ENCODE data around the gene LRAT.

The LRAT gene

DNA sequence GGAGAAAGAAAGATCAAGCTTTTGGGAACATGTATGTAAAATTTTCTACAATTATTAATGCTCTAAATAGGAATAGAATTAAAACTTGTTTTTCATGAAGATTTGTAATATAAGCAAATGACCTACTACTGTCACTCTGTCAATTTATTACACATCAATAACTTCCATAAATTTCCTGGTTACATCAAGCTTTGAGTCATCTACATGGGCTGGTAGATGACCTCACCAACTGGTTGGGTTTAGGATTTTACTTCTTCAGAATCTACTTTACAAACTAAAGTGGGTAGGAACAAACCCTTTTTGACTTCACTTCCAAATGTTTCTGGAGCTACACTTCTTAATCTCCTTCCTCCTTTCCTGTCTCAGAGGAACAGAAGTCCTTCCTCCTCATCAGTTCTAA lies 12.0 kb upstream of the LRAT start:
- no peaks in the 10 kb centered on the region for H3K9me3 ChIP-seq (ENCODE audit: insufficient read depth, low read depth, low read length)
- H3K4me3 ChIP-seq (ENCODE audit: low read length): no peak overlapping the region
- H3K27me3 ChIP-seq (ENCODE audit: insufficient read depth, low read length): no peaks in the 10 kb centered on the region
- H3K4me1 ChIP-seq (ENCODE audit: insufficient read depth, low read length): peaks cover 3% of the 10 kb centered on the region; the same call in 1 of the 2 replicates
- H3K36me3 ChIP-seq (ENCODE audit: insufficient read depth, low read length): no peaks in the 10 kb centered on the region
- H3K9ac ChIP-seq (ENCODE audit: low read depth, low read length): no peak overlapping the region
- no peak overlapping the region for H3K27ac ChIP-seq (ENCODE audit: low read depth, low read length)

DNA sequence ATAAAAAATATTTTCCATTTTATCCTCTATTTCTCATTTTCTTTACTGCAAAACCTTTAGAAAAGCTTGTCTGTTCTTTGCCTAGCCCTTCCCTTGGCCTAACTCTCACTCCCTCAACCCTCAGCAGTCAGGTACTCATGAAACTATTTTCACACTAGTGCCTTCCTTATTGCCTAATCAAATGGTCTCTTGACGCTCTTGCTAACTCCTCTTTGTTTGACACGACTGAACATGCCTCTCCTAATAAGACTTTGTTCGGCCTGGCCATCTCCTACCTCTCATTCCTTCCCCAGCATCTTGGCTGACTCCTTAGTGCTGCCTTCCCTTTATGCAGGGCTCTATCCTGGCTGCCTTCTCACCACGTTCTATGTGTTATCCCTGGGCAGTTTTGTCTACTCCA lies 11.1 kb upstream of the LRAT start:
- Histone ChIP-seq H3K4me1 (ENCODE audit: insufficient read depth, low read length) (peaks cover 3% of the 10 kb centered on the region; the same call in 1 of the 2 replicates), H3K27ac (ENCODE audit: low read depth, low read length) (no peak overlapping the region), H3K9ac (ENCODE audit: low read depth, low read length) (no peak overlapping the region), H3K9me3 (ENCODE audit: insufficient read depth, low read depth, low read length) (no peaks in the 10 kb centered on the region), H3K27me3 (ENCODE audit: insufficient read depth, low read length) (no peaks in the 10 kb centered on the region), H3K4me3 (ENCODE audit: low read length) (no peak overlapping the region), H3K36me3 (ENCODE audit: insufficient read depth, low read length) (no peaks in the 10 kb centered on the region)
- WGBS: 89% methylated on average over 4 of the region's 4 CpGs

GRCh38 chr4:154736770-154737169 lies 7.0 kb upstream of the LRAT start:
- no peak overlapping the region for H3K4me3 ChIP-seq (ENCODE audit: low read length)
- H3K27ac ChIP-seq (ENCODE audit: low read depth, low read length): no peak overlapping the region
- no peak overlapping the region for H3K9ac ChIP-seq (ENCODE audit: low read depth, low read length)
- peaks cover 41% of the 10 kb centered on the region for H3K4me1 ChIP-seq (ENCODE audit: insufficient read depth, low read length)
- WGBS: 96% methylated on average over 1 of the region's 1 CpG
- H3K27me3 ChIP-seq (ENCODE audit: insufficient read depth, low read length): peaks cover 27% of the 10 kb centered on the region
- no peaks in the 10 kb centered on the region for H3K9me3 ChIP-seq (ENCODE audit: insufficient read depth, low read depth, low read length)
- no peaks in the 10 kb centered on the region for H3K36me3 ChIP-seq (ENCODE audit: insufficient read depth, low read length)

- 25% methylated on average over 2 of the region's 2 CpGs for WGBS
- H3K9me3 ChIP-seq (ENCODE audit: insufficient read depth, low read depth, low read length): no peaks in the 10 kb centered on the region
- no peak overlapping the region for H3K4me3 ChIP-seq (ENCODE audit: low read length)
- H3K27ac ChIP-seq (ENCODE audit: low read depth, low read length): peak overlapping the region; percentile 72; the same call in 1 of the 2 replicates
- no peaks in the 10 kb centered on the region for H3K36me3 ChIP-seq (ENCODE audit: insufficient read depth, low read length)
- H3K9ac ChIP-seq (ENCODE audit: low read depth, low read length): no peak overlapping the region
- peaks cover 40% of the 10 kb centered on the region for H3K4me1 ChIP-seq (ENCODE audit: insufficient read depth, low read length)
- peaks cover 43% of the 10 kb centered on the region for H3K27me3 ChIP-seq (ENCODE audit: insufficient read depth, low read length)
Measured at GRCh38 chr4:154738426-154738825, 5.4 kb upstream of the LRAT start.

- peaks cover 49% of the 10 kb centered on the region for H3K27me3 ChIP-seq (ENCODE audit: insufficient read depth, low read length)
- peaks cover 40% of the 10 kb centered on the region for H3K4me1 ChIP-seq (ENCODE audit: insufficient read depth, low read length)
- H3K36me3 ChIP-seq (ENCODE audit: insufficient read depth, low read length): no peaks in the 10 kb centered on the region
- H3K4me3 ChIP-seq (ENCODE audit: low read length): no peak overlapping the region
- H3K27ac ChIP-seq (ENCODE audit: low read depth, low read length): peak overlapping the region; percentile 72; the same call in 1 of the 2 replicates
- no peak overlapping the region for H3K9ac ChIP-seq (ENCODE audit: low read depth, low read length)
- no peaks in the 10 kb centered on the region for H3K9me3 ChIP-seq (ENCODE audit: insufficient read depth, low read depth, low read length)
Measured at GRCh38 chr4:154739111-154739510, 4.7 kb upstream of the LRAT start.

DNA sequence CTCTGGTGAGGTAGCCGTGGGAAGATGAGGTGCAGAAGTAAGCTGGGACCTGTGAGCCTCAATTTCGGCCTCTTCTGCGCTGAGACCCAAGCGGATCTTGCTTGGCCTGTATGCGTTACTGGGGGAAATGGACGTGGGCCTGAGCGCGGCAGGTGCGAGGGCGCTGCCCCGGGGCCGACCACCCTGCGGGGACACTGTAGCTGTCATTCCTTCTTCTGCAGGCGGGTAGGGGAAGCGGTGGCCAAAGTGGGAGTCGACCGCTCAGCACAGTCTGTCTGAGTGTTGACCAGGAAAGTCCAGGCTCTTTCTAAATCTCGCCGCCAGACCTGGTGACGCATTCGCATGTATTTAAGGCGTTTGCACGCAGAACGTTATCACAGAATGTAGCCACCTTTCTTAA lies 3.3 kb upstream of the LRAT start:
- 23% methylated on average over 24 of the region's 24 CpGs for WGBS
- H3K4me1 ChIP-seq (ENCODE audit: insufficient read depth, low read length): peaks cover 40% of the 10 kb centered on the region
- H3K36me3 ChIP-seq (ENCODE audit: insufficient read depth, low read length): no peaks in the 10 kb centered on the region
- peak overlapping the region; percentile 45 for H3K4me3 ChIP-seq (ENCODE audit: low read length)
- H3K27ac ChIP-seq (ENCODE audit: low read depth, low read length): peak overlapping the region; percentile 63; the same call in 1 of the 2 replicates
- H3K27me3 ChIP-seq (ENCODE audit: insufficient read depth, low read length): peaks cover 62% of the 10 kb centered on the region
- H3K9me3 ChIP-seq (ENCODE audit: insufficient read depth, low read depth, low read length): no peaks in the 10 kb centered on the region
- H3K9ac ChIP-seq (ENCODE audit: low read depth, low read length): no peak overlapping the region

GRCh38 chr4:154741131-154741665 lies 2.6 kb upstream of the LRAT start:
- no peaks in the 10 kb centered on the region for H3K36me3 ChIP-seq (ENCODE audit: insufficient read depth, low read length)
- H3K4me3 ChIP-seq (ENCODE audit: low read length): peak overlapping the region; percentile 45
- H3K27ac ChIP-seq (ENCODE audit: low read depth, low read length): peak overlapping the region; percentile 63; the same call in 1 of the 2 replicates
- H3K27me3 ChIP-seq (ENCODE audit: insufficient read depth, low read length): peaks cover 70% of the 10 kb centered on the region
- 2% methylated on average over 20 of the region's 20 CpGs for WGBS
- no peaks in the 10 kb centered on the region for H3K9me3 ChIP-seq (ENCODE audit: insufficient read depth, low read depth, low read length)
- no peak overlapping the region for H3K9ac ChIP-seq (ENCODE audit: low read depth, low read length)
- H3K4me1 ChIP-seq (ENCODE audit: insufficient read depth, low read length): peaks cover 40% of the 10 kb centered on the region

DNA sequence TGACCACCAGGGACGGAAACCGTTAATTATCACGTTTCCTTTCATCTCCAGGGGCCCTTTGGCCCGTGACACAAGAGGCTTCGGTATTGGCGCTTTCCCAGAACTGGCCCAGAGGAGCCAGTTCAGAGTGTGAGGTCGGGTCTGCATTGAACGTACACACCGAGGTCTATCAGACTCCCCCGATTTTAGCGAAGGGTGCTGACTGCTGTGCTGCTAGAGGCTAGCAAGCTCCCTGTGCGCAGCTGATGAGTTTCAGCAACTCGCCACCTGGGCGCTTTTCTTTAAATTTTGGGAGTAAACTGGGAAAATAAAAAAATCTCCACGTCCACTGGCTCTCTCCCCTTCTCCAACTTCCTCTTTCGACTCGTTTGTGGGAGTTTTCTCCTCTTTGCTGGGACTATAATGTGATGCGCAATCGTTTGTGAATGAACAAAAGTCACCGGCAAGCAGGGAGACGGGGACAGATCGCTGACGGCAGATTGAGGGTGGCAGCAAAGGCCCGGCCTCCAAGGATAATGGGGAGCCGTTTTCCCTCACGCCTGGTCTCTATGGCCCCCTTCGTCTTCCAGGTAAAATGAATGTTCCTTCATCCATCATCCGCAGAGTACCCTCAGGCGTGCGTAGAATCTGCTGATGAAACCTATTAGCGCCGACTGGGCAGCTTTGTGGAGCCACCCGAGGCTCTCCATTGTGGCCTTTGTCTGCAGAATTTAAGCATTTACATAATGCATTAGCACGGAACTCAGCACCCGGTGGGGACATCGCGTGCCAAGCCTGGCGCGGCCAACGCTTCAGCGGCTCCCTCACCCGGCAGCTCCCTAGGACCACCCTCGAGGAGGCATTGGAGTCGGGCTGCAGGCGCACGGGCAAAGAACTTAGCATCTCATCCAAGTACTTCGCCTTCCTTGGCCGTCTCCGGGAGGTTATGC lies 1.6 kb upstream of the LRAT start:
- Histone ChIP-seq H3K27me3 (ENCODE audit: insufficient read depth, low read length) (peaks cover 76% of the 10 kb centered on the region), H3K27ac (ENCODE audit: low read depth, low read length) (peak overlapping the region; percentile 75; the same call in 1 of the 2 replicates), H3K4me3 (ENCODE audit: low read length) (peak overlapping the region; percentile 45), H3K4me1 (ENCODE audit: insufficient read depth, low read length) (peaks cover 49% of the 10 kb centered on the region), H3K9ac (ENCODE audit: low read depth, low read length) (peak overlapping the region; percentile 11; the same call in 1 of the 2 replicates), H3K9me3 (ENCODE audit: insufficient read depth, low read depth, low read length) (no peaks in the 10 kb centered on the region), H3K36me3 (ENCODE audit: insufficient read depth, low read length) (no peaks in the 10 kb centered on the region)
- under 1% methylated on average over 41 of the region's 49 CpGs for WGBS

DNA sequence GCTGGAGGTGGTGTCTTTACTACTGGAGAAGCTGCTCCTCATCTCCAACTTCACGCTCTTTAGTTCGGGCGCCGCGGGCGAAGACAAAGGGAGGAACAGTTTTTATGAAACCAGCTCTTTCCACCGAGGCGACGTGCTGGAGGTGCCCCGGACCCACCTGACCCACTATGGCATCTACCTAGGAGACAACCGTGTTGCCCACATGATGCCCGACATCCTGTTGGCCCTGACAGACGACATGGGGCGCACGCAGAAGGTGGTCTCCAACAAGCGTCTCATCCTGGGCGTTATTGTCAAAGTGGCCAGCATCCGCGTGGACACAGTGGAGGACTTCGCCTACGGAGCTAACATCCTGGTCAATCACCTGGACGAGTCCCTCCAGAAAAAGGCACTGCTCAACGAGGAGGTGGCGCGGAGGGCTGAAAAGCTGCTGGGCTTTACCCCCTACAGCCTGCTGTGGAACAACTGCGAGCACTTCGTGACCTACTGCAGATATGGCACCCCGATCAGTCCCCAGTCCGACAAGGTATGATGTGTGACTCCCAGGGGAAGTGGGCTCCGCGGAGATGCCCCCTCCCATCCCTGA lies 634 bp downstream of the LRAT start:
- Histone ChIP-seq H3K9ac (ENCODE audit: low read depth, low read length) (peak overlapping the region; percentile 64; the same call in 1 of the 2 replicates), H3K9me3 (ENCODE audit: insufficient read depth, low read depth, low read length) (no peaks in the 10 kb centered on the region), H3K27me3 (ENCODE audit: insufficient read depth, low read length) (peaks cover 73% of the 10 kb centered on the region), H3K4me1 (ENCODE audit: insufficient read depth, low read length) (peaks cover 34% of the 10 kb centered on the region), H3K36me3 (ENCODE audit: insufficient read depth, low read length) (peaks cover 7% of the 10 kb centered on the region; the same call in 1 of the 2 replicates), H3K27ac (ENCODE audit: low read depth, low read length) (no peak overlapping the region; the same call in 1 of the 2 replicates), H3K4me3 (ENCODE audit: low read length) (peak overlapping the region; percentile 70)
- WGBS: under 1% methylated on average over 31 of the region's 31 CpGs

GRCh38 chr4:154757713-154758112 lies 13.9 kb downstream of the LRAT start:
- H3K9ac ChIP-seq (ENCODE audit: low read depth, low read length): no peak overlapping the region
- no peaks in the 10 kb centered on the region for H3K36me3 ChIP-seq (ENCODE audit: insufficient read depth, low read length)
- H3K4me3 ChIP-seq (ENCODE audit: low read length): no peak overlapping the region
- no peaks in the 10 kb centered on the region for H3K9me3 ChIP-seq (ENCODE audit: insufficient read depth, low read depth, low read length)
- 91% methylated on average over 6 of the region's 6 CpGs for WGBS
- no peaks in the 10 kb centered on the region for H3K27me3 ChIP-seq (ENCODE audit: insufficient read depth, low read length)
- H3K27ac ChIP-seq (ENCODE audit: low read depth, low read length): no peak overlapping the region
- no peaks in the 10 kb centered on the region for H3K4me1 ChIP-seq (ENCODE audit: insufficient read depth, low read length)

DNA sequence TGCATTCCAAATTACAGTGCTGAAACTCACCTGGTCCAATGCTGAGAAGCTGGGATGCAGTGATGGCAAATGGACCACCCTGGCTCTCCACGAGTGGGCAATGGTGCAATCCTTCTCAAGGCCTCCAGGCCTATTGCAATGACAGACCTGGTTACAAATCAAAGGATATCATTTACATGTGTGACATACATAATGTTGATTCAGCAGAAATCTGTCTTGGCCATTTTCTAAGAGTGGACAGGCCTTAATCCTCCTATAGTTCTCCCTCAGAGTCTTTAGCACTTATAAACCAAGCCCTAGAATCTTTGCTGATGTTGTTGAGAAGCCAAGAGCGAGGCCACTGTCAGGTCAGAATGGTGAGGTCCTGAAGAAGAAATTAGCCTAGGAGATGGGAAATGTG lies 17.1 kb downstream of the LRAT start:
- Histone ChIP-seq H3K4me3 (ENCODE audit: low read length) (no peak overlapping the region), H3K36me3 (ENCODE audit: insufficient read depth, low read length) (no peaks in the 10 kb centered on the region), H3K27me3 (ENCODE audit: insufficient read depth, low read length) (no peaks in the 10 kb centered on the region), H3K9me3 (ENCODE audit: insufficient read depth, low read depth, low read length) (no peaks in the 10 kb centered on the region), H3K4me1 (ENCODE audit: insufficient read depth, low read length) (no peaks in the 10 kb centered on the region), H3K9ac (ENCODE audit: low read depth, low read length) (no peak overlapping the region), H3K27ac (ENCODE audit: low read depth, low read length) (no peak overlapping the region)
- 90% methylated on average over 2 of the region's 2 CpGs for whole genome bisulfite sequencing
